Measurements from ENCODE around the gene TMEM63A.

DNA sequence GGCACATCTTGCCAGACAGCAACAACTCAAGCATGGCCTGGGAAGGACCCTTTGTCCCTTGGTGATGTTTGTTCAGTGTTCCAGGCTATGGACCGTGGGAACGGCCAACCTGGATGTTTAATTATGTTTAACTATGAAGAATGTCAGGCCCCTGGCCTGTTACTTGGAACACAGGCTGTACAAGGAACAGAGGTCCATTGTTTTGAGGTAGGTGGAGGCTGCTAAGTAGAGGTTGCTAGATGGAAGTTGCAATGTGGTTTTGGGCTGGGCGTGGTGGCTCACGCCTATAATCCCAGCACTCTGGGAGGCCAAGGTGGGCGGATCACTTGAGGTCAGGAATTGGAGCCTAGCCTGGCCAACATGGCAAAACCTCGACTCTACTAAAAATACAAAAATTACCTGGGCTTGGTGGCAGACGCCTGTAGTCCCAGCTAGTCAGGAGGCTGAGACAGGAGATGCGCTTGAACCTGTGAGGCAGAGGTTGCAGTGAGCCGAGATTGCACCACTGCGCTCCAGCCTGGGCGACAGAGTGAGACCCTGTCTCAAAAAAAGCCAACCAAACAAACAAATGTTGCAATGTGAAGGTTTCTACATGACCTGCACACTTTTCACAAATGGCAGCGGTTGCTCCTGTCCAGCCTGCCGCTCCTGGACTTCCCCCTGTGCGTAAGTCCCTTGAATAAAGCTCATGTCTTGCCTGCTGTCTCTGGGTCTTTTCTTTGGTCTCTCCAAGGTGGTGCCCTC lies 9.2 kb upstream of the TMEM63A start:
- TF ChIP-seq CTCF (IDR thresholded peaks at IDR 0.05) (no peak), EZH2 (IDR thresholded peaks at IDR 0.05) (no peak)
